ENCODE results near the gene SLC6A1. TPM values are rescaled to one million over a fixed set of nuclear protein-coding genes. Genes with fewer than 3 reads are reported as not detected.

The SLC6A1 gene
- total and polyA plus RNA-seq, 2 of the 13 experiments (the other 11 are each of a cell fraction or from before 2014, with no cell fraction given) = not detected

GRCh38 chr3:11016727-11017126, 24.2 kb downstream of the SLC6A1 start:
- Histone ChIP-seq H3K36me3 (replicated peaks in 1 of 2; ENCODE audit: control insufficient read depth in 1 of 2, insufficient read depth in 2 of 2, low read length in 2 of 2) (no peaks in the 10 kb centered on the region), H2AFZ (ENCODE audit: low read length) (no peak overlapping the region), H3K9ac (ENCODE audit: insufficient read depth, low read depth, low read length) (no peak overlapping the region), H3K4me1 (ENCODE audit: insufficient read depth, low read length) (no peaks in the 10 kb centered on the region), H3K27ac (ENCODE audit: extremely low read length, insufficient read depth, low read length) (no peak overlapping the region), H3K4me3 (replicated peaks in 1 of 3; ENCODE audit: insufficient read depth in 1 of 3, low read depth in 2 of 3, low read length in 3 of 3) (no peak overlapping the region), H4K20me1 (ENCODE audit: insufficient read depth, low read length) (no peaks in the 10 kb centered on the region), H3K27me3 (ENCODE audit: control insufficient read depth in 1 of 2, insufficient read depth in 2 of 2, low read length in 2 of 2) (peaks cover 3 to 25% of the 10 kb centered on the region in 2 experiments; a peak in 3 of 5 replicates), H3K4me2 (ENCODE audit: low read depth, low read length) (no peak overlapping the region), H3K79me2 (ENCODE audit: insufficient read depth, low read length) (no peaks in the 10 kb centered on the region), H3K9me3 (ENCODE audit: low read length) (no peaks in the 10 kb centered on the region)
- TF ChIP-seq MIXL1 (CRISPR knock-in tag; IDR thresholded peaks at IDR 0.05) (no peak), ZBTB7B (CRISPR knock-in tag; IDR thresholded peaks at IDR 0.05) (no peak), CBX5 (CRISPR knock-in tag; IDR thresholded peaks at IDR 0.05; ENCODE audit: borderline replicate concordance) (no peak), RAD21 (CRISPR knock-in tag; IDR thresholded peaks at IDR 0.05) (no peak), MYNN (CRISPR knock-in tag; IDR thresholded peaks at IDR 0.05; ENCODE audit: low read depth) (no peak), RARA (CRISPR knock-in tag; IDR thresholded peaks at IDR 0.05) (no peak)
- in situ Hi-C loops (cut with HindIII; ENCODE audit: extremely low pct_ligation_motif_present, low pct_unique_long_range_greater_than_20kb) = no loop called here
- CTCF ChIA-PET (ENCODE audit: low intra/inter-chr PET ratio, low total read pairs) = no interaction called here
- intact Hi-C loops (cut with micrococcal nuclease; ENCODE audit: unreplicated experiment) = no loop called here
- DNase-seq (ENCODE audit: low spot score) (no peak), FAIRE-seq (no peak), ATAC-seq (no peak)
- BruUV-seq (replicated peaks) = no TSS peak
- POLR2A ChIA-PET = no interaction called here
- WGBS (ENCODE audit: low lambda C conversion rate) = 72% methylated on average over 4 of the region's 5 CpGs

GRCh38 chr3:11019116-11019819, 26.7 kb downstream of the SLC6A1 start:
- H3K27me3 ChIP-seq (ENCODE audit: control insufficient read depth in 1 of 2, insufficient read depth in 2 of 2, low read length in 2 of 2) = peaks cover 3 to 19% of the 10 kb centered on the region in 2 experiments; a peak in 3 of 5 replicates
- ATAC-seq = no peak

More at GRCh38 chr3:11019116-11019819, 26.7 kb downstream of the SLC6A1 start:
- ChIA-PET POLR2A (no interaction called here), CTCF (ENCODE audit: low intra/inter-chr PET ratio, low total read pairs) (no interaction called here)
- FAIRE-seq = no peak
- Histone ChIP-seq H3K4me3 (replicated peaks in 1 of 3; ENCODE audit: insufficient read depth in 1 of 3, low read depth in 2 of 3, low read length in 3 of 3) (no peak overlapping the region), H3K36me3 (replicated peaks in 1 of 2; ENCODE audit: control insufficient read depth in 1 of 2, insufficient read depth in 2 of 2, low read length in 2 of 2) (no peaks in the 10 kb centered on the region), H3K79me2 (ENCODE audit: insufficient read depth, low read length) (no peaks in the 10 kb centered on the region), H3K27ac (ENCODE audit: extremely low read length, insufficient read depth, low read length) (no peak overlapping the region), H3K9ac (ENCODE audit: insufficient read depth, low read depth, low read length) (no peak overlapping the region), H4K20me1 (ENCODE audit: insufficient read depth, low read length) (no peaks in the 10 kb centered on the region), H3K9me3 (ENCODE audit: low read length) (no peaks in the 10 kb centered on the region), H3K4me2 (ENCODE audit: low read depth, low read length) (no peak overlapping the region), H3K4me1 (ENCODE audit: insufficient read depth, low read length) (no peaks in the 10 kb centered on the region), H2AFZ (ENCODE audit: low read length) (no peak overlapping the region)
- TF ChIP-seq NPAS2 (CRISPR knock-in tag; IDR thresholded peaks at IDR 0.05; ENCODE audit: borderline replicate concordance) = no peak
- TF ChIP-seq, protein P1, sequence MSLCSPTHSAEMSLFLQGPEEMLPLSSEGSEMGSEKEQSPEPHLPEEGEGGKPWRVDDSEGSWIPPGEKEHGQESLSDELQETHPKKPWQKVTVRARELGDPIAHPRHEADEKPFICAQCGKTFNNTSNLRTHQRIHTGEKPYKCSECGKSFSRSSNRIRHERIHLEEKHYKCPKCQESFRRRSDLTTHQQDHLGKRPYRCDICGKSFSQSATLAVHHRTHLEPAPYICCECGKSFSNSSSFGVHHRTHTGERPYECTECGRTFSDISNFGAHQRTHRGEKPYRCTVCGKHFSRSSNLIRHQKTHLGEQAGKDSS (CRISPR knock-in tag; IDR thresholded peaks at IDR 0.05; ENCODE audit: borderline replicate concordance, low read depth) = no peak
- 53% methylated on average over 3 of the region's 3 CpGs for WGBS (ENCODE audit: low lambda C conversion rate)
- no TSS peak for BruUV-seq (replicated peaks)
- intact Hi-C loops (cut with micrococcal nuclease; ENCODE audit: unreplicated experiment) (no loop called here), in situ Hi-C loops (cut with HindIII; ENCODE audit: extremely low pct_ligation_motif_present, low pct_unique_long_range_greater_than_20kb) (no loop called here)
- DNase-seq (ENCODE audit: low spot score) = no peak

Measured in HepG2 (cell line).